HL-60 (cell line): Measurements from ENCODE around the gene LTB4R2.
A peak's percentile ranks its signal among the peaks of the same experiment; 100 is the strongest.

ENCODE experiments used
- DNase-seq, 2 experiments: peaks; one replicate each; pipeline ENCODE4 v3.0.0-alpha.2; 2010 to 2020; ENCODE audit warnings: low read depth in 1 of 2, low spot score in 1 of 2
- H3K27ac ChIP-seq: fragments of 250-450 bp; sonication (Bioruptor Pico); replicated peaks from 2 replicates; pipeline ENCODE4 v1.5.1; 2020; ENCODE audit warnings: mild to moderate bottlenecking, moderate library complexity
- H3K27me3 ChIP-seq: fragments of 250-450 bp; sonication (Bioruptor Pico); 2 replicates; pipeline ENCODE4 v1.5.1; 2021; ENCODE audit warnings: mild to moderate bottlenecking, moderate library complexity; ENCODE audit not compliant: insufficient read depth, poor library complexity, severe bottlenecking
- H3K4me3 ChIP-seq: replicated peaks from 2 replicates; pipeline ENCODE4 v1.5.1; 2011; ENCODE audit warnings: mild to moderate bottlenecking, control low read depth, low read length; ENCODE audit not compliant: insufficient read depth
- CTCF ChIP-seq: IDR thresholded peaks from one replicate; pipeline ENCODE4 v1.5.1; 2011; ENCODE audit warnings: low read length, control low read depth, inconsistent platforms; ENCODE audit not compliant: insufficient read depth
- GABPA ChIP-seq: IDR thresholded peaks from 2 replicates; pipeline ENCODE4 v1.6.1; 2012; ENCODE audit warnings: low read depth
- POLR2AphosphoS5 ChIP-seq: IDR thresholded peaks from 2 replicates; pipeline ENCODE4 v1.6.1; 2012; ENCODE audit warnings: low read depth
- REST ChIP-seq: IDR thresholded peaks from 2 replicates; pipeline ENCODE4 v1.6.1; 2012; ENCODE audit warnings: low read depth; ENCODE audit not compliant: insufficient replicate concordance
- SPI1 ChIP-seq: IDR thresholded peaks from 2 replicates; pipeline ENCODE4 v1.6.1; 2012; ENCODE audit warnings: low read depth, mild to moderate bottlenecking, borderline replicate concordance

Gene LTB4R2

GRCh38 chr14:24268225-24268624, 41.7 kb upstream of the LTB4R2 start:
- no peak for DNase-seq
- Histone ChIP-seq H3K27ac (no peak overlapping the region), H3K27me3 (no peaks in the 10 kb centered on the region), H3K4me3 (no peak overlapping the region)
- TF ChIP-seq POLR2AphosphoS5, result no peak

GRCh38 chr14:24269368-24269767, 40.6 kb upstream of the LTB4R2 start:
- Histone ChIP-seq H3K27ac (no peak overlapping the region), H3K4me3 (no peak overlapping the region), H3K27me3 (no peaks in the 10 kb centered on the region)
- TF ChIP-seq POLR2AphosphoS5 (no peak), GABPA (no peak), SPI1 (no peak), CTCF (no peak), REST (no peak)
- no peak for DNase-seq

GRCh38 chr14:24269910-24270536, 39.9 kb upstream of the LTB4R2 start:
- Histone ChIP-seq H3K27me3 (no peaks in the 10 kb centered on the region), H3K4me3 (no peak overlapping the region), H3K27ac (no peak overlapping the region)
- TF ChIP-seq SPI1, result no peak
- no peak for TF ChIP-seq GABPA
- DNase-seq, result no peak

GRCh38 chr14:24270537-24271133, 39.3 kb upstream of the LTB4R2 start:
- TF ChIP-seq CTCF, result no peak
- TF ChIP-seq GABPA, result no peak
- TF ChIP-seq POLR2AphosphoS5, result no peak
- no peak for TF ChIP-seq REST
- TF ChIP-seq SPI1, result no peak
- no peaks in the 10 kb centered on the region for H3K27me3 ChIP-seq
- H3K4me3 ChIP-seq, result peak overlapping the region; percentile 71
- peak overlapping the region; percentile 97 for H3K27ac ChIP-seq
- DNase-seq, result no peak
